ENCODE results near the gene ILDR2. TPM values are rescaled to one million over a fixed set of nuclear protein-coding genes. Genes with fewer than 3 reads are reported as not detected.
A peak's percentile ranks its signal among the peaks of the same experiment; 100 is the strongest.

ILDR2 gene
- total RNA-seq, 1 experiment from 2014 or later = 43.5 TPM

DNA sequence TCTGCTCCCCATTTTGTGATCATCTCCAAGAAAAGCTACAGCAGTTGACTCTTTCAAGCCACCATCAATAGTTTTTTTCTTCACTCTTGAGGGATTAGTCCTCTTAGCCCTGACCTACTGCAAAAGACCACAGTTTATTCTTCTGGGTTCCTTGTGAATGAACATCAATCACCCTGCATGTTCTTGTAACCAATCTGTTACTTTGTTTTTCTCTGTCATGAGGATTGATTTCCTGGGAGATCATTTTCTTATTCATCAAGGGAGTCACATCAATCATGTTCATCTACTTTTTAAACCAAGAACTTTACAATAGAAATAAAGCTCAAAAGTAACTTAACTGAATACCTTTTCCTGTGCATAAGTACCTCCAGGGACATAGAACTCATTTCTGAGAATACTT is 21.8 kb downstream of the ILDR2 start:
- H3K27ac ChIP-seq = peak overlapping the region; percentile 91; the same call in 1 of the 2 replicates
- H3K9me3 ChIP-seq (replicated peaks) = no peaks in the 10 kb centered on the region
- no peak for DNase-seq (ENCODE audit: low read depth in 1 of 2, low spot score in 2 of 2)

DNA sequence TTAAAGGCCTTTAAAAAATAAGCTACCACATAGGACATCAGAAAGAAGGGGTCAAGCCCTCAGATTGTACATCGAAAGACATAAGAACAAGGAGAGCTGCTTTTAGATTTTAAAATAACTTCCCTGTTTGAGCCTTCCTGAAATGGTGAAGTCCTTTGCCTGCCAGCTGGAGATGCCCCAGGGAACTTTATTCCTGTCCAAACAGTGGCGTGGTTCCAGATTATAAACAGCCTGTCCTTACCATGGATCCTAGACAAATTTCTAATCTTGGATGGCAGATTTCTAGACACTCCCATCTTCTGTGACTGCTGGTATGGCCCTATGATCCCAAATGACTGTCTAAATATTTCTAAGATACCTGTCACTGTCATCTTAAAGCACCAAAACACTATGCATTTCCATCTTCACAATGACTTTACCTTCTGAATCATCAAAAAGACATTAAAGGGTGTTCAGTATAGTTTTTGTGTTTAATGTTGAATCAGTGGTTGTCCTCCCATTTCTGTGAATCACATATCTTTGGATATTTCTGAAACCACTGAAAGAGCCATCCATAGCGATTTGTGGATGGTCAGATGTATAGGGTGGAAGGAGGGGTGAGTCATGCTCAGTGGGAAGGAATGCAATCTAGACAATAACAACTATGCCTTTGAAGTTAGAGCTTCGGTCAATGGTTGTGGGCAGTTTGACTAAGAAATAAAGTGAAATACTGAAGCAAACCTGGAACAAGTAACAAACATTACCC is 23.2 kb downstream of the ILDR2 start:
- Histone ChIP-seq H3K36me3 (peaks cover 6% of the 10 kb centered on the region; the same call in 1 of the 2 replicates), H3K4me3 (no peak overlapping the region), H3K9me3 (replicated peaks) (no peaks in the 10 kb centered on the region), H3K27me3 (replicated peaks) (no peaks in the 10 kb centered on the region), H3K4me1 (replicated peaks) (peaks cover 54% of the 10 kb centered on the region), H3K27ac (peak overlapping the region; percentile 91)
- DNase-seq (ENCODE audit: low read depth in 1 of 2, low spot score in 2 of 2) = peak; percentile 75 to 89

More for the DNA sequence above, 21.8 kb downstream of the ILDR2 start:
- peaks cover 45% of the 10 kb centered on the region for H3K4me1 ChIP-seq (replicated peaks)
- no peaks in the 10 kb centered on the region for H3K27me3 ChIP-seq (replicated peaks)
- no peak overlapping the region for H3K4me3 ChIP-seq
- peaks cover 6% of the 10 kb centered on the region; the same call in 1 of the 2 replicates for H3K36me3 ChIP-seq

DNA sequence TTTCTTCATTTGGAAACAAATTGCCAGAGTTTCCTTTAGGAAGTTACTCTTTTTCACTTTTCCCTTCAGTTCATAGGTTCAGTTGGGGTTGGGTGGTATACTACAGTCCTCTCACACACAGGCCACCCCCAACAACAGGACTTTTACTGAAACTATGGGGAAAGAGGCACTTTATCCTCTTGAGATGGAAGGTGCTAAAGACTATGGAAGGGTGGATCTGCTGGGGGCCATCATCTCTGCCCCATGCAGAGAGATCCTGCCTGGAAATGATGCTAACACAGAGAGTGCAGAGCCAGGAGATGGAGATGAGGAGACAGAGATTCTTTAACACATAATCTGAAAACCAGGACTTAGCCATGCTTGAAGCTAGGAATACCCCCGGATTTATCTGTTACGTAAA is 24.3 kb downstream of the ILDR2 start:
- no peak for DNase-seq (ENCODE audit: low read depth in 1 of 2, low spot score in 2 of 2)
- Histone ChIP-seq H3K27ac (peak overlapping the region; percentile 91; the same call in 1 of the 2 replicates), H3K4me1 (replicated peaks) (peaks cover 59% of the 10 kb centered on the region), H3K27me3 (replicated peaks) (no peaks in the 10 kb centered on the region), H3K36me3 (peaks cover 6% of the 10 kb centered on the region; the same call in 1 of the 2 replicates), H3K4me3 (no peak overlapping the region), H3K9me3 (replicated peaks) (no peaks in the 10 kb centered on the region)

DNA sequence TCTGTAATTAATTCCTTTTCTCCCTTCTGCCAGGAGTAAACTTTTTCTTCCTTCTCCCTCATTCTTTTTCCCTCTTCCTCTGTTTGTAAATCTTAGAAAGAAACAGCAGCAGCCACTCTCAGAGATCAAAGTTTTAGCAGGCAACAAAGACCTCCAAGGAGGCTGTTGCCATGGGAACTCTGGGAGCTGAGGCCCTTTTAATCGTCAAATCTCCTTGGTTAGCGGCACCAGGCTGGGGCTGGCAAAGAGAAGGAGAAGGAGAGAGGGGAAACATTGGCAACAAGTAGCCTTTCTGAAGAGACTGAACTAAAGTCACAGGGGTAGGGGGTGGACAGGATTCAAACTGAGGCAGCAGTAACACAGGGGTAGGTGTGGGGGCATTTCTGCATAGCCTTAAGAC is 25.2 kb downstream of the ILDR2 start:
- Histone ChIP-seq H3K27me3 (replicated peaks) (no peaks in the 10 kb centered on the region), H3K4me1 (replicated peaks) (peaks cover 68% of the 10 kb centered on the region), H3K27ac (no peak overlapping the region), H3K36me3 (peaks cover 6% of the 10 kb centered on the region; the same call in 1 of the 2 replicates), H3K9me3 (replicated peaks) (no peaks in the 10 kb centered on the region), H3K4me3 (no peak overlapping the region)
- peak in 1 of 2 experiments; percentile 31 for DNase-seq (ENCODE audit: low read depth in 1 of 2, low spot score in 2 of 2)

DNA sequence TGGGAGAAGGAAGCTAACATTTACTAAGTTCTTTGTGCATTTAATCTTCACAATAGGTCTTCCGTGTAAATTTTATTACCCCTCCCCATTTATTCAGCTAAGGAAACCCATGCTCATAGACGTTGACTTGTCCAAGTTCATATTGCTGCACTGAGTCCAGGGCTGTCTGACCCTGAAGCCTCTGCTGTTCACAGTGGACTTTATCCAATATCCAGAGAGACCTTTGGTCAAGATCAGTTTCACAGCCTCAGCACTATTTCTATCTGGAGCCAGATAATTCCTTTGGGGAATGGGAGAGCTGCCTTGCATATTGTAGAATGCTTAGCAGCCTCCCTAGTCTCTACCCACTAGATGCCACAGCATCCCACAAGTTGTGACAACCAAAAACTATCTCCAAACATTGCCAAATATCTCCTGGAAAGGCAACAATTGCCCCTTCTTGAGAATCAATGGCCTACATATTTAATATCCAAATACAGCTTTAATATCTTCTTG is 26.4 kb downstream of the ILDR2 start:
- Histone ChIP-seq H3K36me3 (peaks cover 4% of the 10 kb centered on the region; the same call in 1 of the 2 replicates), H3K27ac (no peak overlapping the region), H3K27me3 (replicated peaks) (no peaks in the 10 kb centered on the region), H3K4me1 (replicated peaks) (peaks cover 81% of the 10 kb centered on the region), H3K9me3 (replicated peaks) (no peaks in the 10 kb centered on the region), H3K4me3 (no peak overlapping the region)
- no peak for DNase-seq (ENCODE audit: low read depth in 1 of 2, low spot score in 2 of 2)

DNA sequence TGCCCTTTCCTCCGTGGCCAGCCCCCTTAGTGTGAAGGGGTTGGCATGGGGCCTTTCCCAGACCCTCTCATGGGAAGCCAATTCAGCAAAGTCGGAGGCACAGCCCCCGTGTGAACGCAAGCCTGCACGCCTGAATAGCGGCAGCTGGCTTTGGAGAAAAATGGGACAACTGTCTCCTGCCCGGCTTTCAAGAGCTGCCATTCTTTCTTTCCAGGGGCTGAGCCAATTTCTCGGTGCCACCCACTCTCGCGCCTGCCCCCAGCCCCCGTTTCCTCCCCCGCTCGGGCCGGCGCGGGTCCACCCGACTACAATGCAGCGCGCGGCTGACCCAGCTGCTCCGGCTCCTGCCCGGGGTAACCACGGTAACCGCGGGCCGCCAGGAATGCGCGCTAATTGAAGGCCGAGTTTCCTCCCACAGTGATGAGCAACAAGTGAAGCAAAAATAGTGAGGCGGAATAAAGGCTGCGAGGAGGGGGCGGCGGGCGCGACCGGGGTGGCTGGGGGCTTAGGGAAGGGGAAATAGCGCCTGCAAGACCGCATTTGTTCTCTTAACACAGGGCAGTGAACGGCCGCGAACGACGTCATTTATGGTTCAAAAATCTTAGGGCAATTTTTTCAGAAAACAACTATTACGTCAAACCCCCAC is 27.8 kb downstream of the ILDR2 start:
- H3K27me3 ChIP-seq (replicated peaks) = no peaks in the 10 kb centered on the region
- H3K27ac ChIP-seq = peak overlapping the region; percentile 64
- H3K9me3 ChIP-seq (replicated peaks) = no peaks in the 10 kb centered on the region
- peak; percentile 74 to 91 for DNase-seq (ENCODE audit: low read depth in 1 of 2, low spot score in 2 of 2)
- H3K4me3 ChIP-seq = peak overlapping the region; percentile 20
- peaks cover 84% of the 10 kb centered on the region for H3K4me1 ChIP-seq (replicated peaks)
- no peaks in the 10 kb centered on the region for H3K36me3 ChIP-seq

DNA sequence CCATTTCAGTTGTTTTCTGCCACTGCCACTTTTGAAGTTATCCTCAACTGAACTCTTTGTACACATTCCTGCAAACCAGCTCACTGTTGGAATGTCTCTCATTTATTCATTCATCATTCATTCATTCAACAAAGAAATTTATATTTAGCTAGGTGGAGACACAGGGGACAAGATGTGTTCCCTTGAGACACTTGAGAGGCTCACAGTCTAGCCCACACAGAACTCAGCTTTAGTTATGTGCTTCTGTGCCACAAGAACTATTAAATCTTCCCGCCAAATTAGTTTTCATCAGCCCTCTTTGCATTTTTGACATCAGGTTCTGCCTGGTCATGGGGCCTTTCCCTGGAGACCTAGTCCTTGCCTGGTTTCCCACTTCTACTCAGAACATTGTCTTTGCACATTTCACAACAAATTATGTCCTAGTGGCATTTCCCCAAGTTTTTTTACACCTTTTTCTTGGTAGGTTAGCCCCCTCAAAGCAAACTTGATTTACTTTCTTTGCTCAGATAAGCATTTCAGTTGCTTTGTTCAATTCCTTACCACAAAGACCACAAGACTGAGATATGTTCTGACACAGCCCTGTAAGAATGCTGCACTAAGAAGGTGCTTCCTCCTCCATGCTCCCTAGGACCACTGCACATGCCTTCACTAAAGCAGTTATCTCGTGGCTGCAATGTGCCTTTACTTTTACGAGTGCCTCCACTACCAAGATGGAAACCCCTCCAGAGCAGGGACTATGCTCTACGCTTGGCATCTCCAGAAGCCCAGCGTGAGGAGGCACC is 31.0 kb downstream of the ILDR2 start:
- H3K27ac ChIP-seq = peak overlapping the region; percentile 96
- DNase-seq (ENCODE audit: low read depth in 1 of 2, low spot score in 2 of 2) = peak; percentile 74 to 90

DNA sequence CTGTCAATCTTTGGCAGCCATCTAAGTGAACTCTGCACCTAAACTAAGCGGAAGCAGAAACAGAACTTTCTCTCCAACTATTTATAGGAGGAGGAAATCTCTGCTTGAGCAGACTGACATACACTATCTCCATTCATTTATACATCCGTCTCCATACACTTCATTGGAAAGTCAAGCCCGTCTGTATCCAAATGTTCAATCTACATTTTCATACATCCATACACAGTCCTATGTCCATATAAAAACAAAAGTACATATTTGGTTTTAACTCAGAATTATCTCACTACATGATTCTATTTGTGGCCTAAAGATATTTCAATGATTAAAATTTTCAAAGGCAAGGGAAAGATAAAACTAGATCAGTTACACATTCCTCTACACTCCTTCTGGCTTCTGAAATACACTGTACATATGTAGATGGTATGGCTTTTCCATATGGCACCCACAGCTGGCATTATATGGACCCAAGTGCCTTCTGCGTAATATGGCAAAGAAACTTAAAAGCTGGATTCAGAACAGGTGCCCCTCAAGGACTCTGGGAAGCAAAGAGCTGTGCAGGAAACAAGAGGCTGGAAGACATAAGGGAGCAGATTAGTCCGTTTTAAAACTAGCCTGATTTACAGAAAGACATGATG is 35.5 kb downstream of the ILDR2 start:
- H3K27me3 ChIP-seq (replicated peaks) = no peaks in the 10 kb centered on the region
- H3K4me1 ChIP-seq (replicated peaks) = peaks cover 24% of the 10 kb centered on the region
- H3K4me3 ChIP-seq = no peak overlapping the region
- H3K36me3 ChIP-seq = peaks cover 2% of the 10 kb centered on the region; the same call in 1 of the 2 replicates
- no peaks in the 10 kb centered on the region for H3K9me3 ChIP-seq (replicated peaks)
- H3K27ac ChIP-seq = no peak overlapping the region
- DNase-seq (ENCODE audit: low read depth in 1 of 2, low spot score in 2 of 2) = no peak

More for the DNA sequence above, 31.0 kb downstream of the ILDR2 start:
- H3K4me1 ChIP-seq (replicated peaks) = peaks cover 55% of the 10 kb centered on the region
- H3K36me3 ChIP-seq = no peaks in the 10 kb centered on the region
- no peaks in the 10 kb centered on the region for H3K9me3 ChIP-seq (replicated peaks)
- no peaks in the 10 kb centered on the region for H3K27me3 ChIP-seq (replicated peaks)
- H3K4me3 ChIP-seq = no peak overlapping the region

DNA sequence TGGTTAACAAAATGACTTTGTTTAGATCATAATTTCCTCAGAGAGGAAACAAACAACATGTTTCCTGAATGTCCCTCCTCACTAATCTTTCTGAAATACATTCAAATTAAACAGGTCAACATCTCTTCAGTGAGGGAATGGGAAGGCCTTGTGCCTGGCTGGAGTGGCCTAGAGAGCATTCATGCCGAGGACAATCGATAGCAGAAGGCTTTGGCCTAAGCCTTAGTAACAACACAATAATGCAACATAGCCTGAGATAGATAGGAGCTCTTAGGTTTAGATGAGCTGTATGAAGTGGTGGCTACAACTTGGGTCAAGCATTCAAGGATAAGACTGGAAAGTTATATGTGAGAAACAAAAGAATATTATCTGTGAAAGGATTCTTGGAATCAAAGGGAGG is 37.4 kb downstream of the ILDR2 start:
- Histone ChIP-seq H3K27ac (no peak overlapping the region), H3K36me3 (peaks cover 2% of the 10 kb centered on the region; the same call in 1 of the 2 replicates), H3K27me3 (replicated peaks) (no peaks in the 10 kb centered on the region), H3K9me3 (replicated peaks) (no peaks in the 10 kb centered on the region), H3K4me1 (replicated peaks) (peaks cover 5% of the 10 kb centered on the region), H3K4me3 (no peak overlapping the region)
- no peak for DNase-seq (ENCODE audit: low read depth in 1 of 2, low spot score in 2 of 2)

DNA sequence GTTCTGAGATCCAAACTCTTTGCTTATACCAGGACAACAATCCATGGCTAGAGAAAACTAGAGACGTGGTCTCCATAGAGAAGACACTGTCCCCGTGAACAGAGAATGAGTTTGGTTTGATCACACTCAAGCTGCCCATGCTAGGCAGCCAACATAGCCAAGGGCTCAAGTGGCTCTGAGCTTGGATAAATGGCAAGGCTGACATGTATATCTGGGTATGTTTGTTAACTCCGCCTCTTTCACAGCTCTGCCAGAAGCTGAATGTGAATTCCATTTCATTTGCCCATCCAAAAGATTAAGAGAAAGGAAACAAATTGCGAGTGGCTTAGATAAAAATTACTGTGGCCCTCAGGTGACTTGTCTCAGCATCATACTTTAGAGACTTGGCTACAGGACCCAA is 38.0 kb downstream of the ILDR2 start:
- no peak overlapping the region for H3K4me3 ChIP-seq
- no peaks in the 10 kb centered on the region for H3K9me3 ChIP-seq (replicated peaks)
- H3K27ac ChIP-seq = no peak overlapping the region
- H3K27me3 ChIP-seq (replicated peaks) = no peaks in the 10 kb centered on the region
- no peaks in the 10 kb centered on the region; the same call in 1 of the 2 replicates for H3K4me1 ChIP-seq (replicated peaks)
- no peak for DNase-seq (ENCODE audit: low read depth in 1 of 2, low spot score in 2 of 2)
- H3K36me3 ChIP-seq = peaks cover 2% of the 10 kb centered on the region; the same call in 1 of the 2 replicates

DNA sequence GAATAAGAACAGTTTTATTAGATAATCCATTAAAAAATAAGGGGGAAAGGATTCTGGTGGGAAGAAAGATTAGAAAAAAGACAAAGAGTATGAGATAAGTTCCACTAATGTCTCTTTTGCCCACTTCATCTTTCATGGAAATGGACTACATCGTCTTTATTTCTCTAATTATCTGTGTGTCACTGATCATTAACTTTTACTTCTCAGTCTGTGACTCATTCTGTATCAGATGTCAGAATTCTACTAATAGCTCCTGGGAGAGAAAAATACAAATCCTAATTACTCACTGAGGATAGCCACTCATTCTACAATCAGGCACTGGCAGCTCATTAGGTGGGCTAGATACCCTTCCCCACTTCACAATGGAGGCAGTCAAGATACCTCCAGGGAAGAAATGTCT is 41.7 kb downstream of the ILDR2 start:
- H3K27ac ChIP-seq = no peak overlapping the region
- H3K36me3 ChIP-seq = peaks cover 2% of the 10 kb centered on the region; the same call in 1 of the 2 replicates
- no peak overlapping the region for H3K4me3 ChIP-seq
- H3K9me3 ChIP-seq (replicated peaks) = no peaks in the 10 kb centered on the region
- H3K27me3 ChIP-seq (replicated peaks) = no peaks in the 10 kb centered on the region
- H3K4me1 ChIP-seq (replicated peaks) = no peaks in the 10 kb centered on the region
- DNase-seq (ENCODE audit: low read depth in 1 of 2, low spot score in 2 of 2) = no peak

DNA sequence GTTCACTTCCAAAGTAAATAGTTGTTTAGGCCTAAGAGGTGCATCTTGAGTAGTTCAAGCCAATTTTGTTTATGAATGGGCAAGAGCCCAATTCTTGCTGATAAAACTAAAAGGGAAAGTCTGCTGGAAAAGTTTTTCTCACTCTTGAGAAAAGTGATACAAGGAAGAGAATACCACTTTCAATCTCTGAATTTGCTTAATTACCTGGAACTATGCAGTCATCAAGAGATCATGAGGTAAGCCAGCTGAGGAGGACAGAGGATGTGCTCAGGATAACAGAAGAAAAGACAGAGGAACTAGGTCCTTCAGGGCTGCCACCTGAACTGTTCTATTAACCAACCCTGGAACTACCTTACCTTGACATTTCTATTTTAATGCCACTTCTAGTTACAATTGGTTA is 42.2 kb downstream of the ILDR2 start:
- no peaks in the 10 kb centered on the region; the same call in 1 of the 2 replicates for H3K36me3 ChIP-seq
- no peaks in the 10 kb centered on the region for H3K4me1 ChIP-seq (replicated peaks)
- no peak overlapping the region for H3K27ac ChIP-seq
- DNase-seq (ENCODE audit: low read depth in 1 of 2, low spot score in 2 of 2) = no peak
- no peaks in the 10 kb centered on the region for H3K9me3 ChIP-seq (replicated peaks)
- H3K27me3 ChIP-seq (replicated peaks) = no peaks in the 10 kb centered on the region
- H3K4me3 ChIP-seq = no peak overlapping the region

DNA sequence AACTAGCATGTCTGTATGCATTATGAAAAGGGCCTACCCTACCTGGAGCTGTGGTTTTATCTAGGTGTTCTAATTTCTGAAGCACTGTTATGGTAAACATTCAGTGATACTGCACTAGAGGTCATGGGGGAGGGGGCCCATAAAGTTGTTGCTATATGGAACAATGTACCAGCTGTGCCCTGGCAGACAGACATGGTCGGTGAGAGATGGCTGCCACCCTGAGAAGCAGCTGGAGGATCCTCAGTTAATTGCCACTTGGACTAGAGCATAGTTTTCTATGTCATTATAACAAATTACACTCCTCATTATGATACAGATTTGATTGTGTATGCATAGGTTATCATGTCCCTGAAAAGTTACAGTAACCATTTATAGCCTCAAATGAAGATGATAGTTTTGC is 45.4 kb downstream of the ILDR2 start:
- peaks cover 8% of the 10 kb centered on the region; the same call in 1 of the 2 replicates for H3K36me3 ChIP-seq
- no peaks in the 10 kb centered on the region for H3K9me3 ChIP-seq (replicated peaks)
- no peak for DNase-seq (ENCODE audit: low read depth in 1 of 2, low spot score in 2 of 2)
- peaks cover 21% of the 10 kb centered on the region for H3K4me1 ChIP-seq (replicated peaks)
- H3K27ac ChIP-seq = no peak overlapping the region
- H3K4me3 ChIP-seq = no peak overlapping the region
- no peaks in the 10 kb centered on the region for H3K27me3 ChIP-seq (replicated peaks)
